ENCODE measurements around the gene MRGPRG. TPM values are rescaled to one million over a fixed set of nuclear protein-coding genes. Genes with fewer than 3 reads are reported as not detected.
"Not testable (repeated sequence)": the region's sequence is repeated elsewhere in the genome, so short reads cannot be mapped to it uniquely, and the experiment has no call there.

The MRGPRG gene
- total RNA-seq, 1 donor from 2014 or later, result not detected

DNA sequence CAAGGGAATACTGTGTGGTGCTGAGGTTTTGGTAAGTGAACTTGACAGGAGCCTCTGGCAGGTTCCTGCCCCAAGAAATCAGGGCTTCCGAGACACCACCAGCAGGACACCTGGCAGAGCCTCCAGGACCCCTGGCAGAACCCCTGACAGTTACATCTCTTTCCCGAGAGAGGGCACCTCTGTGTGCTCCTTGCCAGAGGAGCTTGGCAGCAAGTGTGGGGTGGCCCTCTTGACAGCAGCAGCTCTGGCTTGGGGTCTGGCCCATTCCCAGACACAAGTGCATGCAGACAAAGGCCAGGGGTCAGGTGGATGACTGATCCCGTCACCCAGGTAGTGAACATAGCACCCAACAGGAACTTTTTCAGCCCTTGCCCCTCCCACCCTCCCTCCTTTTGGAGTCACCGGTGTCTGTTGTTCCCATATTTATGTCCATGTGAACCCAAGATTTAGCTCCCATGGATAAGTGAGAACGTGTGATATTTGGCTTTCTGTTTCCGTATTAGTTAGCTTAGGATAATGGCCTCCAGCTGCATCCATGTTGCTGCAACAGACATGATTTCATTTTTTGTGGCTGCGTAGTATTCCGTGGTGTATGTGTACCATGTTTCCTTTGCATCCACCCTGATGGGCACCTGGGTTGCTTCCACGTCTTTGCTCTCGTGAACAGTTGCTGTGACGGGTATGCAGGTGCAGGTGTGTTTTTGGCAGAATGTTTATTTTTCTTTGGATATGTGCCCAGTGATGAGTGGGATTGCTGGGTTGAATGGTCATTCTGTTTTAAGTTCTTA, 32.3 kb downstream of the MRGPRG start:
- no peak for DNase-seq (ENCODE audit: low spot score)
- ATAC-seq, result no peak
- intact Hi-C loops (cut with DNase I), result no loop called here

DNA sequence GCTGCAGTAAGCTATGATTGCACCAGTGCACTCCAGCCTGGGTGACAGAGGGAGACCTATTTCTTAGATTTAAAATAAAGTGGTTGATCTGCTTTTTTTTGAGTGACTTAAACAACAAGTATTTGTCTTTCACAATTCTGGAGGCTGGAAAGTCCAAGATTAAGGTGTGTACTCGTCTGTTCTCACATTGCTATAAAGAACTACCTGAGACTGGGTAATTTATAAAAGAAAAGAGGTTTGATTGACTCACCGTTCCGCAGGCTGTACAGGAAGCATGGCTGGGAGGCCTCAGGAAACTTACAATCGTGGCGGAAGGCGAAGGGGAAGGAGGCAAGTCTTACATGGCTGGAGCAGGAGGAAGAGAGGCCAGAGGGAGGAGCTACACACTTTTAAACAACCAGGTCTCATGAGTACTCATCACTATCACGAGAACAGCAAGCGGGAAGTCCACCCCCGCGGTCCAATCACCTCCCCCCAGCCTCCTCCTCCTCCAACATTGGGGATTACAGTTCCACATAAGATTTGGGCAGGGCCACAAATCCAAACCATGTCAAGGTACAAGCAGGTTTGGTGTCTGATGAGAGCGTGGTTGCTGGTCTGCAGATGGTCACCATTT, 33.8 kb downstream of the MRGPRG start:
- DNase-seq (ENCODE audit: low spot score) (no peak), ATAC-seq (no peak)
- intact Hi-C loops (cut with DNase I), result no loop called here

DNA sequence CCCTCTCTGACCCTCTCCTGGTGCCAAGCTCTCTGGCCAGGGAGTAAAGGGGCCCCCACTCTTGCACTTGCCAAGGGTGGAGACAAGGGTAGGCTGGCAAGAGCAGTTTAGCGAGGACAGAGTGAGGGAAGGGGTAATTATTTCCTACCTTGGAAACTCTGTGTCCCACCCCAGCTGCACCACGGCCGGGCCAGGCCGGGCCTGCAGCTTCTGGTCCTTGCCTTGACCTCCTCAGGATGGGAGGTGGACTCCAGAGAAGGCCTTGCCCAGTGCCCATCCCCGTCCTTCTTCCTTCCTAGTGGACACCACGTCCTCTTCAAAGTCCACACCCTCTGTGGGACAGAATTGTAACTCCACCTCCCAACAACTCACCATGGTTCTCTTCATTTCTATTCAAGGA, 35.1 kb downstream of the MRGPRG start:
- DNase-seq (ENCODE audit: low spot score), result no peak
- intact Hi-C loops (cut with DNase I), result no loop called here
- ATAC-seq, result no peak

DNA sequence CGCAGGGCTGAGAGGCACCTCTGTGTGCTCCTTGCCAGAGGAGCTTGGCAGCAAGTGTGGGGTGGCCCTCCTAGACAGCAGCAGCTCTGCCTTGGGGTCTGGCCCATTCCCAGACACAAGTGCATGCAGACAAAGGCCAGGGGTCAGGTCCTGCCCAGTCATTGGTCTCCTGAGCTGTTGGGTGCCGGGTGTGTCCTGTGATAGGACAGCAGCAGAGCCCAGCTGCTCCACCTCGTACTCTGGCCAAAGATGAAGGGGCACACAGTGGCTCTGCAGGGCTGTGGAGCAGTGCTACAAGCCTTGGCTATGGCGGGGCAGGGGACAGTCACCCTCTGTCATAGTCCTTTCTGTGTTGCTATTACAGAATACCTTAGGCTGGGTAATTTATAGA, 36.2 kb downstream of the MRGPRG start:
- intact Hi-C loops (cut with DNase I), result no loop called here
- DNase-seq (ENCODE audit: low spot score) (no peak), ATAC-seq (no peak)

DNA sequence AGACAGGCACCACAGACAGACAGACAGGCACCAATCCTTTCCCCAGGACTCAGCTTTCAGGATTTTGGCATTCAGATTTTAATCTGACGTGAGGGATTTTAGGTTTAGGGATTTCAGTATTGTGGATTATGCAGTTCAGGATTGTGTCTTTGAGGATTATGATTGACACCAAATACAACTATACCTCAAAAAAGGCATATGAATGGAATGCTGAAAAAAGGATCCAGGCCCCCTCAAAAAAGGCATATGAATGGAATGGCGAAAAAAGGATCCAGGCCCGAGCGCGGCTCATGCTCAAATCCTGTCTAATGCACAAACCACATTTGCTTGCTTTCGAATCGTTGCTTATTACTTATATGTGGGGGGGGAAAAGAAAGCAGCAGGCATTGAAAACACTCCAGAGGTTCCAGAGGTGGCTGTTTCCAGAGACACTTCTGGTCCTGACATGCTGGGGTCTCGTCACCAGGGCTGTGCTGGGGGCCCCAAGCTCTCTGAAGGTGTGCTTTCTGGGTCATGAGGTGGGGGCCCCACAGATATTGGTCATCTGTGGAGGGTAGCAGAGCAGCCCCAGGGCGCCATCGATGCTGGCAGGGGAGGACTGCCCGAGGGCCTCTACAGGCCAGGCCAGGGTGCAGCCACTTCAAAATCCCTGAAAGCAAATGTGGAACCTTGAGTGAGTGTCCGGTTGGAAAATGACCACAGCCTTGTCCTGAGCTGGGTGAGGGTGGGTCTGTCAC, 36.7 kb downstream of the MRGPRG start:
- intact Hi-C loops (cut with DNase I), result no loop called here
- DNase-seq (ENCODE audit: low spot score), result no peak
- ATAC-seq, result no peak

DNA sequence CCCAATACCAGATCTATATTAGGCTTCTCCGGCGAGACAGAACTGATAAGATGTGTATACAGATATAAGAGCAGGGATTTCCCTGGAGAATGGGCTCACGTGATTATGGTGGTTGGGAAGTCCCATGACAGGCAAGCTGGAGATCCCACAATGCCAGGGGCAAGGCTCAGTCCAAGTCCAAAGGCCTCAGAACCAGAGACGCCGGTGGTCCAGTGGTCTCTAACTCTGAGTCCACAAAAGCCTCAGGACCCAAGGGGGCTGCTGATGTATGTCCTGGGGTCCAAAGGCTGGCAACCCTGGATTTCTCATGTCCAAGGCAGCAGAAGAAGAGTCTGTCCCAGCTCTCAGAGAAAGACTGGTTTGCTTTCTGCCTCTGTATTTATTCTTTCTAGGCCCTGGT, 37.7 kb downstream of the MRGPRG start:
- ATAC-seq, result no peak
- no peak for DNase-seq (ENCODE audit: low spot score)
- intact Hi-C loops (cut with DNase I), result no loop called here

DNA sequence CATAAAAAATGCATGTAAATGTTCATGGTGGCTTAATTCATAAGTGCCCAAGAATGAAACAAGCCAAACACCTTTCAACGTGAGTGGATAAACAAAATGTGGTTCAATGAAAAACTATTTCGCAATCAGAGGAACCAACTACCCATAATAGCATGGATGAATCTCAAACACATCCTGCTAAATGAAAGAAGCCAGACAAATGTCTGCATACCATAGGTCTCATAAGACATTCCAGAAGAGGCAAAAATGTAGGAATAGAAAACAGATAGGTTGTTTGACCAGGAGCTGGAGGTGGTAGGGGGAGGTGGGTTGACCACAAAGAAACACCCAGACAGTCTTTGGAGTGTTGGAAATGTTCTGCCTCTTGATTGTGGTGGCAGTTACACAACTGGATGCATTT, 40.3 kb downstream of the MRGPRG start:
- intact Hi-C loops (cut with DNase I), result no loop called here
- no peak for ATAC-seq
- no peak for DNase-seq (ENCODE audit: low spot score)

DNA sequence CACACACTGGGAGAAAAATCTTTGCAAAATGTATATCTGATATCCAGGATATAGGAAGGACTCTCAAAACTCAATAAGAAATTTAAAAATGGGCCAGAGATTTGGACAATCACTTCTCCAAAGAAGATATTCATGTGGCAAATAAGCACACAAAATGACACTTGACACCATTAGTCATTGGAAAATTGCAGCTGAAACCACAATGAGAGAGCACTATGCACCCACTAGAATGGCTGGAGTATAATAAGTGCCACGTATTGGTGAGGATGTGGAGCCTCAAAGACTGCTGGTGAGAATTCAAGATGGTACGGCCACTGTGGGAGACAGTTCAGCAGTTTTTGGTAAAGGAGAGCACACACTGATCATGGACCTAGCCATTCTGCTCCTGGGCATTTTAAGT, 40.7 kb downstream of the MRGPRG start:
- DNase-seq (ENCODE audit: low spot score) (no peak), ATAC-seq (no peak)
- intact Hi-C loops (cut with DNase I), result no loop called here

DNA sequence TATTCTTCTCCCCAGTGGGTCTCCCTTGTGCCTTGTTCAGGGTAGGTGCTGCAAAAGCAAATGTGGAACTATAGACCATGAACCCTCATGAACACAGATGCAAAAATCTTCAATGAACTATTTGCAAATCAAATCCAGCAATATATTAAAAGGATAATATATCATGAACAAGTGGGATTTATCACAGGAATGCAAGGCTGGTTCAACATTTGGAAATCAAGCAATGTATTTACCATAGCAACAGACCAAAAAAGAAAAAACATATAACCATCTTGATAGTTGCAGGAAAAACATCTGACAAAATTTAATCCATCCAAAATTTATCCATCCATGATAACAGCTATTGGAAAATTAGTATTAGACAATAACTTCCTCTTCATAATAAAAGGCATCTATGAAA, 42.1 kb downstream of the MRGPRG start:
- intact Hi-C loops (cut with DNase I), result no loop called here
- no peak for ATAC-seq
- no peak for DNase-seq (ENCODE audit: low spot score)

DNA sequence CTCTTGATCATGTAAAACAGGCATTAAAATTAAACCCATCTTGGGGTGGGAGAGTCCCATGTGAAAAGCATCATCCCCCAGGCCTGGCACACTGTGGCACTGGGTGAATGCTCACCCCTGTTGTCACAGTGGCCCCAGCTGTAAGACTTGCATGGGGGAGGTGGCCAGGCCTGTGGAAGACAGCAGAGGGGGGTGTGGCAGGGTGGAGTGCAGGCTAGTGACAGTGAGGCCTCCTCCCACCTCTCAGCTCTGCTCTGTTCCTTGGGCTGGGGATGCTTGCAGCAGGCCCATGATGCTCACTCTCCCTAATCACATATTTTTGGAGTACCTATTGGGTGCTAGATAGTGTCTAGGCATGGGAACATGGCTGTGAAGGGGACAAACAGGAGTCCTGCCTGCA, 43.4 kb downstream of the MRGPRG start:
- intact Hi-C loops (cut with DNase I), result no loop called here
- ATAC-seq (no peak), DNase-seq (ENCODE audit: low spot score) (peak; percentile 27)

DNA sequence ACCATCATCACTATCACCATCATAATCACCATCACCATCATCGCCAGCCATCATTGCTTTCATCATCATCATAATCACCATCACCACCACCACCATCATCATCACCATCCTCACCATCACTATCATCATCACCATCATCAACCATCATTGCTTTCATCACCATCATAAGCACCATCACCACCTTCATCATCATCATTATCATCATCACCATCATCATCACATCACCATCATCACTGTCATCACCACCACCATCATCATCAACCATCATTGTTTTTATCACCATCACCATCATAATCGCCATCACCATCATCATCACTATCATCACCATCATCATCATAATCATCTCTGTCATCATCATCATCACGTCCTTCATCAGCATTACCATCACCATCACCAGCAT, 44.2 kb downstream of the MRGPRG start:
- ATAC-seq (no peak), DNase-seq (ENCODE audit: low spot score) (no peak)
- intact Hi-C loops (cut with DNase I), result no loop called here

DNA sequence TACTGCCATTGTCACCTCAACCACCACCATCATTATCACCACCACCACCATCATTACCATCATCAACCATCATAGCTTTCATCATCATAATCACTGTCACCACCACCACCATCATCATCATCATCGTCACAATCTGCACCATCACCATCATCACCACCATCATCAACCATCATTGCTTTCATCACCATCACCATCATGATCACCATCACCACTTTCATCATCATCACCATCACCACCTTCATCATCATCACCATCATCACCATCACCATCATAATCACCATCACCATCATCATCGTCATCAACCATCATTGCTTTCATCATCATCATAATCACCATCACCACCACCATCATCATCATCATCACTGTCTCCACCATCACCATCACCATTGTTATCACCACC, 44.8 kb downstream of the MRGPRG start:
- intact Hi-C loops (cut with DNase I), result no loop called here
- ATAC-seq, result no peak
- DNase-seq (ENCODE audit: low spot score), result no peak

DNA sequence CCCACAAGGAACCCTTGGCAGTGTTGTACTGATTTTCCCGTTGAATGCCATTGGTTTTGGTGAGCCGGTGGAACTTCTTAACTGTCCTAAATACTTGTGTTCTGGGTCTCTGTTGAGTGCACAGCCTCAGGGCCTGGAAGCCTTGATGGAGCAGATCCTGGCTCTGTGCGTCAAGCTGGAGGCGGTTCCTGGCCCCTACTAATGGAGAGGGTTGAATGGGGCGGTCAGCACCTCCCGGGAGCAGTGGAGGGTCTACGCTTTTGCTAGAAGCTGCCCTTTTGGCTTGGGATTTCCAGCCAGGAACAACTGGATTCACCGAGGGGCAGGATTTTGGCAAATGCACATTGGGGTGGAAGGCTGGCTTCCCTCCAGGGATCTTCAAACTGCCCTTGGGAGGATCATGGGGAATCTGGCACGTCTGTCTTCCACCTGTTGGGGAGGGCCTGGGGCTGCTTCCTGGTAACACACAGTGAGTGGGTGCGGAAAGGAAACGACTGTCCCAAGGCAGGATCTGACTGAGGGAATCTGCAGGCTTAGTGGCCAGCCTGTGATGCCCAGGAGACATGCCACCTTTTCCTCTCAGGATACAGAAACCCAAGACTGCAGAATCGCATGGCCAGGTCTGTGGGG, 46.6 kb downstream of the MRGPRG start:
- ATAC-seq (no peak), DNase-seq (ENCODE audit: low spot score) (peak; percentile 39)
- intact Hi-C loops (cut with DNase I), result no loop called here

DNA sequence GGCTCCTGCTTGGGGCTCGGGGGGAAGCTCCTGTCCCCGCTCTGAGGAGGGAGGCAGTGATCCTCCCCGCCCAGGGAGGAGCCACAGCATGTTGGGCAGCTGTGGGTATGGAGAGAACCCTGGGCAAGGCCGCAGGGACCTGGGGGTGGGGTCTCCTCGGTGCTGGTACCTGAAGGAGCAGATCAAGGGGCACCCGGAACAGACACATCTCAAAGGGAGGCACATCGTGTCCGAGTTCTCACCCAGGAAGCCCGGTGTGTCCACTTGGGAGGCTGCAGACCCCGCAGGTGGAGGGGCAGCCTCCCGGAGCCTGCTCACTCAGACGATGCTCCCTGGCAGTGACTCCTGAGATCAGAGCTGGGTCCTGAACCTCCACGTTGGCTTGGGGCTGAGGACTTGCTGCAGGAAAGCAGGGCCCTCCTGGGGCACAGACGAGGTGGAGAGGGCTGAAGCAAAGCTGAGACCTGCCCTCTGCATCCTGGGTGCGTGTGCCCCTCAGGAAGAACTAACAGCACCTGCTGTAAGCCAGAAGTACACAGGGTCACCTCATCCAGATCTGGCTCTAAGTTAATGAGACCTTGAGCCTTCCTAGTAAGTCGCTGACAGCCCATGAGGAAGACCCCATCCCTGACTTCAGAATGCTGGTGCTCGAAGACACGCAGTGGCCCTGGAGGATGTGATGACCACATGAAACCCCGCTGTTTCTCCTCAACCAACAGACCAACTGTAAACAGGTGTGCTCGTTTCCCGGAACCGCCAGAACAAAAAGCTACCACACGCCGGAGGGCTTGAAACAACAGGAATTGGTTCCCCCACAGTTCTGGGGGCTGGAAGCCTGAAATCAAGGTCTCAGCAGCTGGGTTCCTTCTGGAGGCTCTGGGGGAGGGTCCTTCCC, 47.6 kb downstream of the MRGPRG start:
- peak; percentile 47 for DNase-seq (ENCODE audit: low spot score)
- intact Hi-C loops (cut with DNase I), result no loop called here

DNA sequence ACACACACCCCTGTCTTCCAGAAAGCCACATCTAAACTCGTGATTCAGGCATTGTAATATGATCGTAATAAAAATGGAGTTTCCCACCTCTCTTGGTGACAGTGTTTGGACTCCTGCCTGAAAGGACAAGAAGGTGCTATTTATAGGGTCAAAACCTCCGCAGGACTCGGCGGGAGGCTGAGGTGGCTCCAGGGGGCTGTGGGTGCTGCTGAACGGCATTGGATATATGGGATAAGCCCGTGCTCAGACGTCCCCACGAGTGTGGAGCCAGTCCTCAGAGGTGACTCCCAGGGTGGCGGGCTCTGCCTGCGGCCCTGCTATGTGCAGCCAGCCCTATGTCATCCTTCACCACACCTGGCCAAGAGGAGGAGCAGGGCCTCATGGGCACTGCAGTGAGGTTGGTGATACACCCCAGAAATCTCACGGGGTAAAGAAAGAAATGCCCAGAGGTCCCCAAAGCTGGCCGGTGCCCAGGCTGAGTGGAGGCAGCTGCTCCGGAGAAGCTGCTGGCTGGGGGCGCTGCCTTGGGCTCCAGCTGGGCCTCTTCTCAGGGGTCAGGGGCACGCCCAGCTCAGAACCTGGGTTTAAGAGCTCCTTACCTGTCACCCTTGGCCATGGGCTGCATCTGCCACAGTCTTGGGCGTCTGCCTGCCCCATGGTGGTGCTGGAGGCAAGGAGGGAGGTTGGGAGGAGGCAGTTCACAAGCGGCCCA, 48.4 kb downstream of the MRGPRG start:
- peak; percentile 52 for DNase-seq (ENCODE audit: low spot score)
- intact Hi-C loops (cut with DNase I), result no loop called here
- peak; percentile 2 for ATAC-seq

More for the DNA sequence above, 47.6 kb downstream of the MRGPRG start:
- no peak for ATAC-seq

DNA sequence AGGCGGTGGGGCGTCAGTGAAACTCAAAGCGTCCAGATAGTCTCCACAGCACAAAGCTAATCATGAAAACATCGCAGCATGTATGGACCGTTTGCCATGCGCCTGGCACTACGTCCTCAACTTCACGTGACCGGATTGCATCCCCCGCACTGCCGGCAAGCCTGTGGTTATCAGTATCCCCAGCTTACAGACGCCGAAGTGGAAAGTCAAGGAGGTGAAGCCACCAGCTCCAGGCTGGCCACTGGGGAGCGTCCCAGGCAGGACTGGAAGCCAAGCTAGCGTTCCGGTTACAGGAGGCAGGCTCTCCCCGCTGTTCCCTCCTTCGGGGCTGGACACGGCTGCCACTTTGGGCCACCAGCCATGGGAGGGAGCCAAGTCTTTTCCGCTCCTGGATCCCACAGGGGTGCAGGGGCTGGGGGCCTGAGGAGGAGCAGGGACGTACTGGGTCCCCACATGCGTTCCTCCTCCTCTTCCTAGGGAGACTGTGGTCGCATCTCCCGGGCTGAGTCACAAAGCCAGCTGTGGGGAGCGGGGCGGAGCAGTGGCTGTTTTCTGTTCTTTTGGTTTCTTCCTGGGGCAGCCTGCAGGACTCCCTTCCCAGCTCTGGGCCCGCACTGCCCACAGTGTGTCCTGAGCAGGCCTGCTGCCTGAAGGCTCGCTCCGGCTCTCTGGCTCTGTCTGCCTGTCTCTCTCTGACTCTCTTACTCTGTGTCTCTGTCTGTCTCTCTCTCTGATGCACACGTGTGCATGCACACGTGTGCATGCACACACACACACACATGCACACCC, 49.2 kb downstream of the MRGPRG start:
- intact Hi-C loops (cut with DNase I), result no loop called here
- ATAC-seq (peak; percentile 78), DNase-seq (ENCODE audit: low spot score) (peak; percentile 74)

DNA sequence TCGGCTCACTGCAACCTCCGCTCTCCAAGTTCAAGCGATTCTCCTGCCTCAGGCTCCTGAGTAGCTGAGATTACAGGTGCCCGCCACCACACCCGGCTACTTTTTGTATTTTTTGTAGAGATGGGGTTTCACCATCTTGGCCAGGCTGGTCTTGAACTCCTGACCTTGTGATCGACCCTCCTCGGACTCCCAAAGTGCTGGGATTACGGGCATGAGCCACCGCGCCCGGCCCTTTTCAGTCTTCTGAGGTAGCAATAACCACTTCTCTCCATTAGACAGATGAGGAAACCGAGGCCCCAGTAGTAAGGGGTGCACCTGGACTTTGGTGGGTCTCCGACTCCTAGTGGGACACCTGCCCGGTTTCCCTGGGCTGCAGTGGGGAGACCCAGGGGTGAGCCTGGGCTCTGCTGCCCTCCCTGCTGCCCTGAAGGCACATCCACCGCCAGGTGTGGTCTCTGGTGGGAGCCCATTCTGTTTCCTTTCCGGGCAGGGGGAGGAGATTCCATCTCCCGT, 49.8 kb downstream of the MRGPRG start:
- DNase-seq (ENCODE audit: low spot score) (peak; percentile 42), ATAC-seq (peak; percentile 1)
- intact Hi-C loops (cut with DNase I), result not testable (repeated sequence)
